GM18907 (cell line): Measurements from ENCODE around the gene RHOA.
"Not testable (repeated sequence)": the region's sequence is repeated elsewhere in the genome, so short reads cannot be mapped to it uniquely, and the experiment has no call there.

Experiments used
- ATAC-seq: cut with Tn5 transposase; IDR thresholded peaks from one replicate; pipeline ENCODE4 v1.9.1; 2021; ENCODE audit warnings: mild to moderate bottlenecking, moderate library complexity; ENCODE audit not compliant: unreplicated experiment

Gene RHOA

GRCh38 chr3:49412632-49413337 is 1.0 kb upstream of the RHOA start:
- no peak for ATAC-seq

GRCh38 chr3:49411535-49411967 is 225 bp downstream of the RHOA start:
- peak; percentile 31 for ATAC-seq

GRCh38 chr3:49410846-49411534 is 786 bp downstream of the RHOA start:
- no peak for ATAC-seq

DNA sequence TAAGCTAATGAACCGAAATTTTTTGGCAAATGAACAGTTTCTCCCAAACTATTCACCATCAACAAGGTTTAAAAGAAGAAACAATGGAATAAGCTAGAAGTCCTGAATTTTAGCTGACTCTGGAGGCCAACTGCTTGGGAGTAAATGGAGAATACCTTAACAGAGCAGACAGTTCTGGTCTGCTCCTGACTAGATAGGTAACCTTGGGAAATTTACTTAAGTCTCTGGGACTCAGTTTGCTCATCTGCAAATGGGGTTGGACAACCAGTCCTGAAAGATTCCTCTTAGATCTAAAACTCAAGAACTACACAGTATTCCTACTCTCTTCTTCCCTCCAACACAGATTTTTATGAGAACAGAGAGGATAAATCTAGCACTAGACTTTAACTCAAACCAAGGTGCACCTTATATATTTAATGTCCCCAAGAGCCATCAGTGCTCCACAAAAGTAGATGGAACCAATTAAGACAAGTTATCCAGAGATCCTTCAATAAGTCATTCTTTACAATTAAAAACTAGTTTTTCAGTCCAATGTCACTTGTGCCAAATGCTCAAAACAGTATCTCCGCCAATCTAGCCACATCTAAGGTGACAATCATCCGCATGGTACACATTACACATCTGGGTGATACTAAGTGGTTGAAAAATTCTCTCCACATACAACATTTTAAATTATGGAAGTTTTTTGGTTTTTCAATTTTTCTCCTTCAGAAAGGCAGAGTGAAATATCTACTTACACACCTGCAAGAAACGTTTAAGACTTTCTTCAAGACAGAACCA is 1.5 kb downstream of the RHOA start:
- no peak for ATAC-seq

DNA sequence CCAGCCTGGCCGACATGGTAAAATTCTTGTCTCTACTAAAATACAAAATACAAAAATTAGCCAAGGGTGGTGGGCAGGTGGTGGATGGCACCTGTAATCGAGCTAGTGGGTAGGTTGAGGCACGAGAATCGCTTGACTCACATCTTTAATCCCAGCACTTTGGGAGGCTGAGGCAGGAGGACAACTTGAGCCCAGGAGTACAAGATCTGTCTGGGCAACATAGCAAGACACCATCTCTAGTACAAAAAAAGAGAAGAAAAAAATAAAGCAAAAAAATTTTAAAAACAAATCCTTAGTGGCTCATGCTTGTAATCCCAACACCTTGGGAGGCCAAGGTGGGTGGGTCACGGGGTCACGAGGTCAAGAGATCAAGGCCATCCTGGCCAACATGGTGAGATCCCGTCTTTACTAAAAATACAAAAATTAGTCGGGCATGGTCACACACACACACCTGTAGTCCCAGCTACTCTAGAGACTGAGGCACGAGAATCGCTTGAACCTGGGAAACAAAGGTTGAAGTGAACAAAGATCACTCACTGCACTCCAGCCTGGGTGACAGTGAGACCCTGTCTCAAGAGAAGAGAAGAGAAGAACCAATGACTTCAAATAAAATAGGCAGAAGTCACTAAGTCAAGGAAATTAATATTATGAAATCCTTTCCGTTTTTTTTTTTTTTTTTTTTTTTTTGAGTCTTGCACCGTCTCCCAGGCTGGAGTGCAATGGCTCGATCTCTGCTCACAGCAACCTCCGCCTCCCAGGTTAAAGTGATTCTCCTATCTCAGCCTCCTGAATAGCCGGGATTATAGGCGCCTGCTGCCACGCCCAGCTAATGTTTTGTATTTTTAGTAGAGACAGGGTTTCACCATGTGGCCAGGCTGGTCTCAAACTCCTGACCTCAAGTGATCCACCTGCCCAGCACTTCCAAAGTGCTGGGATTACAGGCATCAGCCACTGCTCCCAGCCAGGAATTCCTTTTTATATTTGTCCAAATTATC is 4.9 kb downstream of the RHOA start:
- no peak for ATAC-seq

- not testable (repeated sequence) for ATAC-seq
These were observed 6.2 kb downstream of the RHOA start for GRCh38 chr3:49405570-49405969.

DNA sequence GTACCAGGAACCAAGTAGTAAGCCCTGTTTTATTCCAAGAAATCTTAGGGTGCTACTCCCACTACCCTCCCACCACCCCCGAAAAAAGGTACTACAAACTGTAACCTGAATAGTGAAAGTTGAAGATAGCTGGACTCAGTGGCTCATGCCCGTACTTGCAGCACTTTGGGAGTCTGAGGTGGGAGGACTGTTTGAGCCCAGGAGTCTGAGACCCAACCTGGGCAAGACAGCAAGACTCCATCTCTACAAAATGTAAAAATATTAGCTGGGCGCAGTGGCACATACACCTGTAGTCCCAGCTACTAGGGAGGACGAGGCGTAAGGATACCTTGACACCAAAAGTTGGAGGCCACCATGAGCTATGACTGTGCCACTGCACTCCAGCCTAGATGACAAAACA is 7.9 kb downstream of the RHOA start:
- no peak for ATAC-seq

DNA sequence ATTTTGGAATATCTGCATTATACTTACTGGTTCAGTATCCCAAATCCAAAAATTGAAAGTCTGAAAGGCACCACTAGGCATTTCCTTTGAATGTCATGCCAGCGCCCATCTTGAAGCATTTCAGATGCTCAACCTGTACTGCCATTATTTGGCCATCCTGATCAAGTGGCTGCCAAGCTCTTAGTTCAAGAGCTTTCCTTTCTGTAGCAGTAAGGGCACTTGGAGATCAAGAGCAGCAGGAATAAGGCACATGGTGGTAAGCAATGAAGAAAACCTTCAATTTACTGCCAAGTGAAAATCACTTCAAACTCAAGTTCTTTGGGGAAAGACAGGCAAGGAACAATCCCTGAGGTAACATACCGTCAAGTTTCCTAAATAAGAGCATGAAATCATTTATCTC is 10.0 kb downstream of the RHOA start:
- ATAC-seq: no peak

DNA sequence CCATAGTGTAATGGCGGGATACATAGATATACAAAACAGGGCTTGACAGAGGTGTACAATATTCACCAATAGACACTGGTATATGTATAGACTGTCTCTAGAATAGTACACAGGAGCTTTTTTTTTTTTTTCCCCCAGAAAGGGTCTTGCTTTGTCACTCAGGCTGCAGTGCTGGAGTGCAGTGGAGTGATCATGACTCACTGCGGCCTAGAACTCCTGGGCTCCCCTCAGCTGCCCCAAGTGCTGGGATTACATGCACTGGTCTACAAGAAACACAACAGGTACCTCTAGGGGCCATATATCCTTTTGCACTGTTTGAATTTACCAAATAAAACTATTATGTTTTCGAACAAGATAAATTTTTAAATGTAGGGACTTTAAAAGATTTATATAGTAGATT is 12.3 kb downstream of the RHOA start:
- ATAC-seq: no peak

DNA sequence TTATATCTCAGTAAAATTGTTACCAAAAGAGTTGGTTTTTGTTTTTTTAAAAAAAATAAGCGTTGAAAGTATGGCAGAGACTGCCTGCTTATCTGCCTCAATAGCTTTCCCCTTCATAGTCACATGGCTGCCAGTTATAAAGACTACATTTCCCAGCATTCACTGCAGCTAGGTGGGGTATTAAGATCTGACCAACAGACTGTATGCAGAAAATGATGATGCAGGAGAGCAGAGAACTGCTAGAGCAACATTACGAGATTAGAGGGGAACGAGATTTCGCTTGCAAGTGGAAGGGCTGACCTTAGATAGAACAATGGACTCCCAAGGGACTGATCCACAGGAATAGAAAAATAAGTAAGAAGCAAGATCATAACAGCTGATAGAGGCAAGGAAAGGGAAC is 14.3 kb downstream of the RHOA start:
- no peak for ATAC-seq

- ATAC-seq: not testable (repeated sequence)
These were observed 20.5 kb downstream of the RHOA start for GRCh38 chr3:49391310-49391709.

DNA sequence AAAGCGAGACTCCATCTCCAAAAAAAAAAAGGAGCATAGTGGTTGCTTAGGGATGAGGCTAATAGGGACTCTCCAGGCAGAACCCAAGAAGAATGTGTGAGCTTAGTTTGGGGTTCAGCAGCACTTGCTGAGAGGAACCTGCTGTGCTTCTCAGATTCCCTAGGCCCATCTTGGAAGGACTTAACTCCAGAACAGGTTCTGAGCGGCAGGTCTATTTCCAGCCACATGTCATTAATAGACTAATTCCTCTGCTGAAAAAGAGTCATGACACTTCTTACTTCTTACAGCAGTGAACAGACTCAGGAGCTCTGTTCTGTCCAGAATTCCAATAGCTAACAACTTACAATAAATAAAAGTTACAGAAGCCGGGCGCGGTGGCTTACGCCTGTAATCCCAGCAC is 22.5 kb downstream of the RHOA start:
- ATAC-seq: no peak

- no peak for ATAC-seq
These were observed 23.4 kb downstream of the RHOA start for GRCh38 chr3:49388289-49388820.

DNA sequence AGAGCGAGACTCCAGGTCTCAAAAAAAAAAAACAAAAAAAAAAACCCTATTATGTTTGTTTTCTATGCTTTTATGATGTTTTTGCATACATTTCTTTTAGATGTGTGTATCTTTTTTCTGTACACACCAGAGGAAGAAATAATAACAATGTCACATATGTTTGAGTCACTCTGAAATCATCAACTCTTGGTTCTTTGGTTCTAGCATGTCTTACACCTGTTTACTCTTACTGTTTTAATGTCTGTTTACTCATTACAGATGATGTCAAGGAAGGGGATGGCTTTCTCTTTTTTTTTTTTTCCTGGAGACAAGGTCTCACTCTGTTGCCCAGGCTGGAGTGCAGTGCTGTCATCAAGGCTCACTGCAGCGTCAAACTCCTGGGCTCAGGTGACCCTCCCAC is 24.1 kb downstream of the RHOA start:
- no peak for ATAC-seq

DNA sequence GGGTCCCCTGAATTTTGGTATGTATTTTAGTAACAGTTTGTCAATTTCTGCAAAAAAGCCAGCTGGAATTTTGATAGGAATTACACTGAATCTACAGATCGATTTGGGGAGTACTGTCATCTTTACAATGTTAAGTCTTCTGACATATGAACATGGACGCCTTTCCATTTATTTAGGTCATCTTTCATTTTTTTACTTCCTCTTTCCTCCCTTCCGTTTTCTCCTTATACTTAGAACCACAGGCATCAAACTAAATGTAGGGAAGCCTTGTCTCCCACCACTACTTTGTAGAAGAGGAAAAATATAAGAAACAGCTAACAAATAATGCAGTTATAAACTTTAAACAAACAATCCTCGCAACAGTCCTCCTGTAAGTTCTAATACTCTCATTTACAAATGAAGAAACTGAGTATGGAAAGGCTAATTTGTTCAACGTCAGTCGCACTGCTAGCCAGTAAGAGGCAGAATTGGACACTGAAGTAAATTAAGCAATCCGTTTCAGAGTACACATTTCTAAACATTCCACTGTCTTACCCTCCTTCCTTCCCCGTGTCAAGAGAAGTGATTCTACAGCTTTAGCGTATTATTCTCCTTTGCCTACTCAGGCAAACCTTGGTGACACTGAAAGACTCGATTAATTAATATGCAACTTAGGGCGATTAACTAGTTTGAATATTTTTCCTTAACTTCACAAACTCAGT is 25.6 kb downstream of the RHOA start:
- ATAC-seq: no peak

DNA sequence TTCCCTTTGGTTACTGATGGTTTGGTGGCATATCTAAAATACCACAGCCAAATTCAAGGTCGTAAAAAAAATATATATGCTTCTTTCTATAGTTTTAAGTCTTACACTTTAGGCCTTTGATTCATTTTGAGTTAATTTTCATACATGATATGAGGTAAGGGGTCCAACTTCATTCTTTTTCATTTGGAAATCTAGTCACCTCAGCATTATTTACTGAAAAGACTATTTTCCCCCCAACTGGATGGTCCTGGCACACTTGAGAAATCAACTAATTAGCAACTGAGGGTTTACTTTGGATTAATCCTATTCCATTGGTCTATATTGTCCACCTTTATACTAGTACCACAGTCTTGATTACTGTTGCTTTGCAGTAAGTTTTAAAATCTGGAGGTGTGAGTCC is 26.2 kb downstream of the RHOA start:
- ATAC-seq: no peak

DNA sequence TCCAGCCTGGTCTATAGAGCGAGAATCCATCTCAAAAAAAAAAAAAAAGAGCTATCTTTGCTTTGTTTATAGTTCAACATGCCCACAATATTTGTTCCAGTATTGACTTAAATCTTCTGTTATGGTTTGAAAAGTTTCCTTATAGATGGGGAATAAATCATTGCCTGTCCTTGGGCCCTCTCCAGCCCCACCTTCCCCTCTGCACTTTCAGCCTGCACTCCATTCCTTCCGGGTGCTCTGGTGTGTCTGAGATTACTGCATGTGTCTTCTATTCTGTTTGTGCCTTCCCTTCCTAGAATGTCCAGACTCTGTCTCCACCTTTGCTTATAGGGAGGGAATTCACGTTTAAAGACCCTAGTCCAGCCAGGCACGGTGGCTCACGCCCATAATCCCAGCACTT is 28.4 kb downstream of the RHOA start:
- no peak for ATAC-seq

DNA sequence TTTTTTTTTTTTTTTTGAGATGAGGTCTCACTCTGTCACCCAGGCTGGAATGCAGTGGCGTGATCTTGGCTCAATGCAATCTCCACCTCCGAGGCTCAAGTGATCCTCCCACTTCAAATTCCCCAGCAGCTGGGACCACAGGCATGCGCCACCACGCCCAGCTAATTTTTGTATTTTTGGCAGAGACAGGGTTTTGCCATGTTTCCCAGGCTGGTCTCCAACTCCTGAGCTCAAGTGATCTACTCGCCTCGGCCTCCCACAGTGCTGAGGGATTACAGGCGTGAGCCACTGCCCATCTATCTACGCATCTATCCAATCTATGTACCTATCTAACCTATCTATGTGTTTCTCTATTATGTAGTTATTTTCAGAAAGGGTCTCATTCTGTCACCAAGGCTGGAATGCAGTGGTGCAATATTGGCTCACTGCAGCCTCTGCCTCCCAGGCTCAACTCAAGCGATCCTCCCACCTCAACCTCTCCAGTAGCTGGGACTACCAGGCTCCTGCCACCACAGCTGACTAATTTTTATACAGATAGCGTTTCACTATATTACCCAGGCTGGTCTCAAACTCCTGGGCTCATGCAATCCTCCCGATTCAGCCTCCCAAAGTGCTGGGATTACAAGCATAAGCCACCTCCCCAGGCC is 33.4 kb downstream of the RHOA start:
- no peak for ATAC-seq

GRCh38 chr3:49377483-49377882 is 34.3 kb downstream of the RHOA start:
- ATAC-seq: no peak
